ENCODE data around the gene S1PR2.

- no peak for TF ChIP-seq MAX (IDR thresholded peaks at IDR 0.05; ENCODE audit: insufficient read depth, insufficient read length)
- TF ChIP-seq CTCF (IDR thresholded peaks at IDR 0.05; ENCODE audit: extremely low read depth in 1 of 2, insufficient read depth in 1 of 2, low read depth in 1 of 2, low read length in 2 of 2): no peak
- TF ChIP-seq POLR2A (IDR thresholded peaks at IDR 0.05; ENCODE audit: low read depth, low read length): no peak
- TF ChIP-seq JUN (IDR thresholded peaks at IDR 0.05; ENCODE audit: borderline replicate concordance, insufficient read depth, insufficient read length, low read depth): no peak
Observed at GRCh38 chr19:10183926-10184325, 47.2 kb downstream of the S1PR2 start.
